NB4 (cell line): ENCODE data around the gene CRYBB3.
"Not testable (repeated sequence)": the region's sequence is repeated elsewhere in the genome, so short reads cannot be mapped to it uniquely, and the experiment has no call there.

Experiments used
- POLR2A ChIP-seq: IDR thresholded peaks from 2 replicates; pipeline ENCODE4 v1.6.1; 2011; ENCODE audit warnings: mild to moderate bottlenecking; ENCODE audit not compliant: insufficient read length; ENCODE audit errors: extremely low read depth
- TF ChIP-seq, protein P1 (sequence below): IDR thresholded peaks from one replicate; pipeline ENCODE4 v1.5.1; 2012; ENCODE audit warnings: low read depth, low read length

DNA sequence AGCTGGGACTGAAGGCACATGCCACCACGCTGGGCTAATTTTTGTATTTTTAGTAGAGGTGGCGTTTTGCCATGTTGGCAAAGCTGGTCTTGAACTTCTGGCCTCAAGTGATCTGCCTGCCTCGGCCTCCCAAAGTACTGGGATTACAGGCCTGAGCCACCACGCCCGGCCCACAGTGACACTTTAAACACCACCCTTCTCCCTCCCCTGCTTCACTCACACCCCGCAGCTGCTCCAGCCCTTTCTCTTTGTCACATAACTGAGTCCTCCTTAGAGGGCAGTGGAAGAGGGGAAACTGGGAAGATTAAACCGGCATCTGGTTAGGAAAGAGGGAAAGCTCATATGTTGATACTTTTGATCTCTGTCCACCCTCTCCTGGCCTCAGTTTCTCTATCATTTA lies 4.9 kb downstream of the CRYBB3 start:
- TF ChIP-seq, protein P1, sequence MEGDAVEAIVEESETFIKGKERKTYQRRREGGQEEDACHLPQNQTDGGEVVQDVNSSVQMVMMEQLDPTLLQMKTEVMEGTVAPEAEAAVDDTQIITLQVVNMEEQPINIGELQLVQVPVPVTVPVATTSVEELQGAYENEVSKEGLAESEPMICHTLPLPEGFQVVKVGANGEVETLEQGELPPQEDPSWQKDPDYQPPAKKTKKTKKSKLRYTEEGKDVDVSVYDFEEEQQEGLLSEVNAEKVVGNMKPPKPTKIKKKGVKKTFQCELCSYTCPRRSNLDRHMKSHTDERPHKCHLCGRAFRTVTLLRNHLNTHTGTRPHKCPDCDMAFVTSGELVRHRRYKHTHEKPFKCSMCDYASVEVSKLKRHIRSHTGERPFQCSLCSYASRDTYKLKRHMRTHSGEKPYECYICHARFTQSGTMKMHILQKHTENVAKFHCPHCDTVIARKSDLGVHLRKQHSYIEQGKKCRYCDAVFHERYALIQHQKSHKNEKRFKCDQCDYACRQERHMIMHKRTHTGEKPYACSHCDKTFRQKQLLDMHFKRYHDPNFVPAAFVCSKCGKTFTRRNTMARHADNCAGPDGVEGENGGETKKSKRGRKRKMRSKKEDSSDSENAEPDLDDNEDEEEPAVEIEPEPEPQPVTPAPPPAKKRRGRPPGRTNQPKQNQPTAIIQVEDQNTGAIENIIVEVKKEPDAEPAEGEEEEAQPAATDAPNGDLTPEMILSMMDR: not testable (repeated sequence)
- TF ChIP-seq POLR2A: not testable (repeated sequence)
